ENCODE data around the gene PRPF40B. TPM values are rescaled to one million over a fixed set of nuclear protein-coding genes. Genes with fewer than 3 reads are reported as not detected.

Gene PRPF40B
- total RNA-seq, 4 donors from 2014 or later = 3.7 to 18.2 (median 15.5) TPM

GRCh38 chr12:49587174-49587908 is 36.0 kb upstream of the PRPF40B start:
- Histone ChIP-seq H3K27me3 (no peaks in the 10 kb centered on the region), H3K27ac (no peak overlapping the region), H3K9me3 (no peaks in the 10 kb centered on the region), H3K4me1 (peaks cover 0 to 5% (median 0%) of the 10 kb centered on the region in 4 donors), H3K4me3 (no peak overlapping the region), H3K36me3 (no peaks in the 10 kb centered on the region)
- no peak for DNase-seq
- TF ChIP-seq CTCF (IDR thresholded peaks at IDR 0.05) (no peak), POLR2A (IDR thresholded peaks at IDR 0.05) (no peak)

GRCh38 chr12:49588281-49588680 is 35.1 kb upstream of the PRPF40B start:
- Histone ChIP-seq H3K27me3 (no peaks in the 10 kb centered on the region), H3K36me3 (no peaks in the 10 kb centered on the region), H3K4me3 (no peak overlapping the region), H3K27ac (no peak overlapping the region), H3K9me3 (no peaks in the 10 kb centered on the region), H3K4me1 (no peaks in the 10 kb centered on the region)
- no peak for DNase-seq
- TF ChIP-seq POLR2A (IDR thresholded peaks at IDR 0.05) = no peak
- no peak for TF ChIP-seq CTCF (IDR thresholded peaks at IDR 0.05)

- DNase-seq = no peak
- no peak for TF ChIP-seq POLR2A (IDR thresholded peaks at IDR 0.05)
- TF ChIP-seq CTCF (IDR thresholded peaks at IDR 0.05) = no peak
- H3K27me3 ChIP-seq = no peaks in the 10 kb centered on the region
- H3K36me3 ChIP-seq = no peaks in the 10 kb centered on the region
- no peak overlapping the region for H3K4me3 ChIP-seq
- H3K9me3 ChIP-seq = no peaks in the 10 kb centered on the region
- H3K4me1 ChIP-seq = no peaks in the 10 kb centered on the region
- H3K27ac ChIP-seq = no peak overlapping the region
Observed at GRCh38 chr12:49588721-49589516, 34.4 kb upstream of the PRPF40B start.

- no peaks in the 10 kb centered on the region for H3K9me3 ChIP-seq
- no peak overlapping the region for H3K27ac ChIP-seq
- H3K27me3 ChIP-seq = no peaks in the 10 kb centered on the region
- no peaks in the 10 kb centered on the region for H3K36me3 ChIP-seq
- H3K4me3 ChIP-seq = no peak overlapping the region
- no peaks in the 10 kb centered on the region for H3K4me1 ChIP-seq
- TF ChIP-seq POLR2A (IDR thresholded peaks at IDR 0.05) = no peak
- TF ChIP-seq CTCF (IDR thresholded peaks at IDR 0.05) = no peak
- DNase-seq = no peak
Observed at GRCh38 chr12:49598527-49598926, 24.8 kb upstream of the PRPF40B start.

GRCh38 chr12:49599961-49600360 is 23.4 kb upstream of the PRPF40B start:
- Histone ChIP-seq H3K27ac (no peak overlapping the region), H3K27me3 (no peaks in the 10 kb centered on the region), H3K4me3 (no peak overlapping the region), H3K9me3 (no peaks in the 10 kb centered on the region), H3K4me1 (no peaks in the 10 kb centered on the region), H3K36me3 (no peaks in the 10 kb centered on the region)
- no peak for DNase-seq
- no peak for TF ChIP-seq CTCF (IDR thresholded peaks at IDR 0.05)
- no peak for TF ChIP-seq POLR2A (IDR thresholded peaks at IDR 0.05)
